ENCODE results near the gene NID1. TPM values are rescaled to one million over a fixed set of nuclear protein-coding genes. Genes with fewer than 3 reads are reported as not detected.

The NID1 gene
- total and polyA plus RNA-seq, 9 of the 15 experiments (the other 6 are each of a cell fraction or from before 2014, with no cell fraction given) = 0.22 TPM; not detected in 8

DNA sequence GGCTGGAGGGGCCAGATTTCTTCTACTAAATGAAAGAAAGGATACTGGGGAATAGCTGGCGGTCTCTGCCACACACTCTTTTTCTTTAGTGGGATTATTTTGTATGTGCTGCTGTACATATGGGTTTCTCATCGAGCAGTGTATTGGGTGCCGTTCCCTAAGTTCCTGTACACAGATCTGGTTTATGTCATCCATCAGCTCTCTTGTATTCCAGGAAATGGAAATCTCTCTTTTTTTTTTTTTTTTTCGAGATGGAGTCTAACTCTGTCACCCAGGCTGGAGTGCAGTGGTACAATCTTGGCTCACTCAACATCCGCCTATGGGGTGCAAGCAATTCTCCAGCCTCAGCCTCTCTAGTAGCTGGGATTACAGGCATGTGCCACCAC lies 27.0 kb upstream of the NID1 start (continued):
- TF ChIP-seq NR2C2 (CRISPR knock-in tag; IDR thresholded peaks at IDR 0.05) = no peak
- TF ChIP-seq NR2C2 (tag; IDR thresholded peaks at IDR 0.05) = peak; percentile 36; the same call in 1 of the 2 replicates
- TF ChIP-seq ZNF354B (CRISPR knock-in tag; IDR thresholded peaks at IDR 0.05) = no peak

DNA sequence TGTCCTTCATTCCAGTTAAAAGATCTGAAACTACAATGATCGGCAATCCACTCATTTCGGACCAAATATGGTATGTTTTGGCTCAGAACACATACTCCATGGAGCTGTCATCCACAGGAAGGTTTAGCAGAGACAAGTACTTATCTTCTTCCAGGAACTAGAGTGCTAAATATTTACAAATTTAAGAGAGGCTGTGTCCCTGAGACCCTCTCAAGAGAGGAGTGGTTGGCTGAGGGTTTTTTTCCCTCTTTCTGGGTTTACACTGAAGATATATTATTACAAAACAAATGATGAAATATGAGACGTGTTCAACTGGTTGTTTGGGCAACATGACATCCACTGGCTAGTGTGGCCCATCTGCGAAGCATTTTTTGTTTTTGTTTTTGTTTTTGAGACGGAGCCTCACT lies 25.9 kb upstream of the NID1 start:
- H3K9me1 ChIP-seq (ENCODE audit: control insufficient read depth, insufficient read depth, low read length) = no peaks in the 10 kb centered on the region
- intact Hi-C loops (cut with micrococcal nuclease) = no loop called here
- no peak overlapping the region for H3K4me2 ChIP-seq (ENCODE audit: insufficient read depth, low read length)
- TF ChIP-seq SRF (CRISPR knock-in tag; IDR thresholded peaks at IDR 0.05) = peak in 1 of 2 experiments; percentile 87; a peak in 3 of 4 replicates
- no peak for TF ChIP-seq ZNF76 (CRISPR knock-in tag; IDR thresholded peaks at IDR 0.05; ENCODE audit: borderline replicate concordance)
- no peak for TF ChIP-seq ERF (CRISPR knock-in tag; IDR thresholded peaks at IDR 0.05)
- no peak for TF ChIP-seq HEY1 (CRISPR knock-in tag; IDR thresholded peaks at IDR 0.05; ENCODE audit: borderline replicate concordance)
- TF ChIP-seq KLF1 (tag; IDR thresholded peaks at IDR 0.05) = no peak
- no TSS peak for BruUV-seq (replicated peaks)
- FAIRE-seq = no peak
- H4K20me1 ChIP-seq (replicated peaks; ENCODE audit: control insufficient read depth, insufficient read depth, low read length) = no peaks in the 10 kb centered on the region
- no peaks in the 10 kb centered on the region for H3K36me3 ChIP-seq (ENCODE audit: control insufficient read depth, insufficient read depth, low read length)
- CTCF ChIA-PET (ENCODE audit: low intra/inter-chr PET ratio) = interaction anchor here (0.6 kb wide), 1 partner anchor 15 kb away, joined by 4 read pairs; no protein-coding TSS in a partner anchor
- H3K27ac ChIP-seq (ENCODE audit: extremely low read depth, low read depth, low read length) = no peak overlapping the region
- no peaks in the 10 kb centered on the region for H3K4me1 ChIP-seq (replicated peaks in 1 of 2; ENCODE audit: control insufficient read depth in 2 of 2, insufficient read depth in 2 of 2, low read length in 2 of 2)
- WGBS (ENCODE audit: insufficient coverage, low coverage, missing lambda C conversion rate) = 5% methylated on average over 5 of the region's 5 CpGs
- no peaks in the 10 kb centered on the region for H3K79me2 ChIP-seq (ENCODE audit: control insufficient read depth, insufficient read depth, low read length)
- H2AFZ ChIP-seq (ENCODE audit: low read depth, low read length) = no peak overlapping the region
- POLR2A ChIA-PET = no interaction called here
- no peak overlapping the region for H3K9ac ChIP-seq (ENCODE audit: insufficient read depth in 1 of 2, low read depth in 2 of 2, low read length in 2 of 2)
- H3K27me3 ChIP-seq (ENCODE audit: control insufficient read depth in 2 of 2, insufficient read depth in 2 of 2, low read length in 2 of 2) = peaks cover 0 to 12% of the 10 kb centered on the region in 2 experiments; a peak in 3 of 5 replicates
- no peak for DNase-seq (ENCODE audit: extremely low read depth in 1 of 4, low spot score in 3 of 4)
- in situ Hi-C loops (cut with MboI) = no loop called here
- H3K9me3 ChIP-seq (replicated peaks; ENCODE audit: control insufficient read depth, insufficient read depth, low read depth, low read length) = no peaks in the 10 kb centered on the region
- no peak overlapping the region for H3K4me3 ChIP-seq
- ATAC-seq = peak; percentile 24; the same call in 1 of the 3 replicates

Data from K562 (cell line).